Adrenal gland (tissue), 5 donors: Measurements from ENCODE around the gene DOCK7.

Experiments used
- CTCF ChIP-seq, 6 experiments: fragments of 450-650 bp in 4 of 6; fragments of 200-600 bp in 2 of 6; sonication (generic) in 1 of 6; IDR thresholded peaks; 1 replicate in 5 of 6; 2 replicates in 1 of 6; pipeline versions ENCODE4 v1.5.1 to v1.8.0; 2016 to 2021; ENCODE audit warnings: antibody characterized with exemption in 6 of 6, mild to moderate bottlenecking in 2 of 6, moderate library complexity in 1 of 6
- POLR2A ChIP-seq, 2 donors: fragments of 450-650 bp; IDR thresholded peaks; one replicate each; pipeline ENCODE4 v1.6.1; 2017; ENCODE audit warnings: antibody characterized with exemption in 2 of 2, mild to moderate bottlenecking in 2 of 2, moderate library complexity in 1 of 2
- donor health status: DM: no; HTN: no; CAD: no.

- no peak for TF ChIP-seq CTCF (IDR thresholded peaks at IDR 0.05)
- TF ChIP-seq POLR2A (IDR thresholded peaks at IDR 0.05), result no peak
These were observed 4.9 kb upstream of the DOCK7 start for GRCh38 chr1:62693123-62693522.
